HG03280 (cell line): ENCODE measurements around the gene FSTL4.

Source experiments
- ATAC-seq: cut with Tn5 transposase; IDR thresholded peaks from one replicate; pipeline ENCODE4 v1.9.1; 2021; ENCODE audit warnings: mild to moderate bottlenecking, moderate library complexity; ENCODE audit not compliant: unreplicated experiment

The FSTL4 gene

DNA sequence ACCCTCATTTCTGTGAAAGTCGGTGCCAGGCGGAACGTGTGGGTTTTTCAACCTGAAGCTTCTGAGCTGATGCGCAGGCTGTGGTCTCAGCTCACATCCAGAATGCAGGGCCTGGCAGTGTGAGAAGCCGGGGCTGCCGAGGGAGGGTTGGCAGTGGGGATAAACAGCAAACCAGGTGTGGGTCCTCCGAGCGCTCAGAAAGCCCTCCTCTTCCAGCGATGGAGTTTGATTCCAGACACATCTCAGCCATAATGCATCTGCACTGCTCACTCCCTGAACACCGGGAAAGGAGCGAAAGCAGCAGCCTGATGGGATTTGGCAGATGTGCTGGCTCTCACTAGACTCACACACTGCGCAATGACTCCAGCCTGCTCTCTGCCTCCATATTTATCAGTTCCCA is 280.4 kb downstream of the FSTL4 start:
- ATAC-seq, result no peak

DNA sequence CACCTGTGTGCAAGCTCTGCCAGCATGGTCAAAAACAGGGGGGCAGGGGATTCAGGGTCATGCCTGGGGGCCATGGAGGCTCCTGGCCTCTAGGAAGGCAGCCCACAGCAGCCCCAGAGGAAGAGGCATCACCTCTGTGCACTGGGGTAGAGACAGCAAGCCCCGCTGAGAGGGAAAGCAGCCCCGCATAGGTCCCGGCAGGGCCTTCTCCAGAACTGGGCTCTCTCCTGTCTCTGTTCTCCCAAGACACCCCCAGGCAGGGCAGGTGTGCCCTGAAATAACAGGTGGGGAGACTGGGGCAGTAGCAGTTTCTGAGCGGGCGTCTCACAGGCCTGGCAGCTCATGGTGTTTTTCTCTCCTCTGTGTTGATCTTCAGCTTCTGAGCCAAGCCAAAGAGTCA is 281.4 kb downstream of the FSTL4 start:
- no peak for ATAC-seq

DNA sequence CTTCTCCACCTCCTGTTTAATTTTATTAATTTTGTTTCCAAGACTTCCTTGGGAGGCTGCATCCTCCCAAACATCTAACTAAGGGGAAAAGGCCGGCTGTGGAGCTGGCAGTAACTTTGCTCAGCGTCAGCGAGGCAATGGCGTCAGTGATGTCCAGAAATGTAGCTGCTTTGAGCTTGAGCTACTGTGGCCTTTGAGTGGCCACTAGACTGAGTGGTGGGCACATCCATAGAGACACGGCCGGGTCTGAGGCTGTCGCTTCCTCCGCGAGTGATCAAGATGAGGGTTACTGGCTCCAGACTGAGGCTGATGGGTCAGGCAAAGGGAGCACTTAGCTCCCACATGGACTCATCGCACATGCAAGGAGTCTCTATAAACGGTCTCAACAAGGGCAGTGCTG is 283.5 kb downstream of the FSTL4 start:
- ATAC-seq, result no peak

DNA sequence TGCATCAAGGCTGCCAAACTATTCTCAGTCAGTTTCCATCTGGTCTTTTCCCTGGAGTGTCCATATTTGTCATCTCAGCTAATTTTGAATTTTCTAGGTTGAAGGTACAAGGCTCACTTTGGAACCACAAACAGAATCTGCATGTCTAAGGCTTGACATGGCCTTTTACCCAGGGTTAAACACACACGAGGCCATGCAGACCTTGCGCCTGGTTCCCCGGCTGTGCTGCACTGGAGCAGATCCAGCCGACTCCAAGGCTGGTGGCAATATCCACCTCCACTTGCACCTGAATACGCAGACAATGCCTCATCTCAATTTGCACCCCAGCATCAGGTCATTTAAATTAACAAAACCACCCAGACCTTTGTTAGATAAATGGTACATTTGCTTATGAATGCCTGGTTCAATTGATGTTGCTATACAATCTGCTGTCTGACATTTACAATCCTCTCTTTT is 284.4 kb downstream of the FSTL4 start:
- ATAC-seq, result no peak

DNA sequence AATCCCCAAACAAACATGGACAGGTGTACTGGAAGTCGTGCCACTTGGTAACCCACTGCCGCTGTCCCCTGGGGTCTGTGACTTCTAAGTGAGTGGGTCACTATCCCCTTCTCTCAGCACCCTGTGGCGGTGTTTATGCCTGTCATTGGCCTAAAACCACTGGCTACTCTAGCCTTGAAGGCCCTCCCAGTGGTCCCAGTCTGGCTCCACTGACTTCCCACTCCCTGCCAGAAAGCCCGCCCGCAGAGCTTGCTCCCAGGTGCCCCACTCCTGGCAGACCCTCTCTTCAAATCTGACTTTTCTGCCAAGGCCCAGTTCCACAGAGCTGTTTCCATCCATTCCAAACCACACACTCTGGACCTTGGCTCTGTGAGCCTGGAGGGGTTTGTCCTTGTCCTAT is 286.0 kb downstream of the FSTL4 start:
- ATAC-seq, result no peak

DNA sequence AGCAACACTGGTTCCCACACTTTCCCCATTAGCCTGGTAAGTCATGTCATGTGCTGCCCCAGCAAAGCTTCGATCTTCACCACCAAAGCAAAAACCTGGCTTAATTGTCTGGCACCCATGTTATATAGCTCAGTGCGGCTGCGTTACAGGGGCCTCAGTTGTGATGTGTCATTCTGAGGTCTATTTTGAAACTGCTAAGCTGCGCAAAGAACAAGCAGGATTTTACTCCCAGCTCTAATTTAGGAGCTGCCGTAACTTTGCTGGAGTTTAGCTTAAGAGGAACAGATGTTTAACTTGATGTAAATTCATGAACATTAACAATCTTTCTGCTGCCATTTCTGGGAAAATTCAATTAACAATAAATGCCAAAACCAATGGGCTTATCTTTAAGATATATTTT is 286.5 kb downstream of the FSTL4 start:
- no peak for ATAC-seq

DNA sequence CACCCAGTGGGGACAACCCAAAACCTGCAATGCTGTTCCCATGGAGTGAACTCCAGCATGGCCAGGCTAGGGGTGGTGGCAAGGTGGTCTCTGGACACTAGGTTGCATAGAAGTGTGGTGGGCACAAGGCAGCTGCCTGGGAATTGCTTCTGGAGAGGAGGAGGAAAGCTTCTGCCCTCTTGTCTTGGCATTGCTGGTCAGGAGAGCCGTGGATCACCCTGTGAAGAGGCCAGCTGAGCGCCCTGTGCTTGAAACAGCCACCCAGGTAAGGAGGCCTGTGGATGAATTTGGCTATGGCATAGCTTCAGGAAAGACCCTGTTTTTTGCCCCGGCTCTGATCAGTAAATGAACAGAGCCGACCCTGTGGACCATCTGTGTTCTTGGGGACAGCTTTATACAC is 287.4 kb downstream of the FSTL4 start:
- ATAC-seq, result no peak

DNA sequence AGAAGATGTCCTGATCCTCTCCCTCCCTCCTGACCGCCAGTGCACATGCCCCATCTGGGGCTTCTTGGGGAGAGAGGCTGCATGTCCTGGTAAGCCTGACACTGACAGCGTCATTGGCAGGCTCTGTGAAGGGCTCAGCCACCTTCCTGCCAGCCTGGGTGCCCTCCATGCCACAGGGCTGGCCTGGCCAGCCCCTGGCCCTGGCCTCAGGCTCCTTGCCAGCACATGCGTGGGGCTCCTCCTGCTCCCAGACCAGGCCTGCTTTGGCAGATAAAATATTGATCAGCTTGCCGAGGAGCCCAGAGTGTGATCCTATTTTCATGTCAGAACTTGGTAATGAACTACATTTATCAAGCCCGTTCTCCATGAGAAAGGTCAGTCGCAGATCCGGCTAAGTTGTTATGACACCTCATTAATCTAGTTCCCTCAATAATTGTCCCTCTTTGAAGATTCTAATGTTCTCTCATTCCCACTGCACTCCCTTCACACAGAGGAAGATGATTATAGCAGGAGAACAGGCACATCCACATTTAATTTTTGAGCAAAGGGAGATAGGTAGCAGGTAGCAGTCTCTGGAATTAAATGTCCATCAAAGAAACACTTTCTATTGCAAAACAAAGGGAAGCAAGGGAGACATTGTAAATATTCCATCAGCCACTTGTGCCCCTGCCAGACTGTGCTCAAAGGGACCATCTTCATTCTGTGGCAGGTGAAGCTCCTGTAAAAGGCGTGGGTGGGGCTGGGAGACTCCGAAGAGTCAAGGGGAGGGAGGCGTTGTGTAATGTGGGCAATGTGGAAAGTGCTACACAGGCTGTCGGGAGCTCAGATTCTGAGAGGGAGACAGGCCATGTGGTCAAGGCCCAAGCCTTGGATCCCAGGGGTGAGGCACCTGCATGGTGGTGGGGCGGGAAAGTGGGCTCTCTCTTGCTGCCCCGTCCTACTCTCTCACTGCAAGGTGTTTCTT is 288.6 kb downstream of the FSTL4 start:
- ATAC-seq, result no peak

DNA sequence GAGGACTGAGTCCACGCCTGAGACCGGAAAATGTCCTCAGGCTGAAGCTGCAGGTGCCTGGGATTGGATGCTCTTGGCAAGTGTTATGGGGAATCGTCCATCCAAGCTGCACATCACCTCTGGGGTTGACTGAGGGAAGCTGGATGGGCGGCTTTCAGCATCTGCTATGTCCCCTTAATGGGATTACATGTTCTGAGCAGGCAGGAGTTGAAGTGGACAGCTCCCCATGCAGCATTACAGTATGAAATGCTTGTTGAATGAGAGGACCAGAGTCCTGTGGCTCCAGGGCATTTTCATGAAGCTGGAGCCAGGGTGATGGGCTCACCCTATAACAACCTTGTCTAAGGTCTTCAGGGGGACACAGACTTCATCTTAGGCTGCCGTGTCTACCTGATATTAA is 289.6 kb downstream of the FSTL4 start:
- ATAC-seq, result no peak

DNA sequence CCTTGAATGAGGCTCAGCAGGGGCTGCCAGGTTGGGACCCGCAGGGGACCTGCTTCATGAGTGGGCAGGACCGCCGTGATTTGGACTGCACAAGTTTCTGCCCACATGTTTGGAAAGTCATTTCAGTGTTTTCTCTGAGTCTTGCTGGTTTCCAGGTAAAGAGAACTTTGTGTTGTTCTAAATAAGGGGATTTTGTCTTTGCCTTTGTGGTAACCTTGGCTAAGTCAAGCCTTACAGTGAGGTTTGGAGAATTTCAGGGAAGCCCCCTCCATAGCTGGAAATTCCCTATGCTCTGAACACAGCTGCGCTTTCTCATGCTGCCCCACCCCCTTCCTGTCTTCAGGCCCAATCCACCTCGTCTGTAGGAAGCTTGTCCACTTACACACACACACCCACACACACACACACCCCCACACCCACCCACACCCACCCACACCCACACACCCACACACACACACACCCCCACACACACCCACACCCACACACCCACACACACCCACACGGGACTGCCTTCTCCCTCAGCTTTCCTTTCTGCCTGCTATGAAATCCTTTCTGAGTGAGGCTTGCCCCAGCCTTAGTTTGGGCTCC is 290.4 kb downstream of the FSTL4 start:
- no peak for ATAC-seq

DNA sequence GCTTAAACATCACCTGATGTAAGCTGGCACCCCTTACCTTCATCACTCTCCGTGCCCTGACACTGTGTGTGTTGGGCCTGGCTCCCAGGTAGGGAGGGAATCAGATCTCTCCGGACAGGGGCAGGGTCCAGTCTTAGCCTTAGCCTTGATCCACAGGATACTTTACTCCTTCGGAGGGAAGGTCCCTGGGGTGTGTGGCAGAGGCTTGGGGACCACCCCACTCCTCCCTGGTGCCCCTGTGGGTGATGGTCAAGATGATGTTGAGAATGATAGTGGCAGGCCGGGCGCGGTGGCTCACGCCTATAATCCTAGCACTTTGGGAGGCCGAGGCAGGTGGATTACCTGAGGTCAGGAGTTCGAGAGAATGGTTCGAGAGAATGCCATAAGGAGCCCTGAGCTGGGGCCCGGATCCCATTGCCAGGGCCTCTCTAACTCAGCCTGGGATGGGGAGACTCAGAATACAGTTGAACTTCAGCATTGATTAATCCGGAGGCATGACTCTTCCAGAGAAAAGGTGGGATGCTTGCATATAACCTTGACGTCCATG is 291.0 kb downstream of the FSTL4 start:
- ATAC-seq, result no peak

DNA sequence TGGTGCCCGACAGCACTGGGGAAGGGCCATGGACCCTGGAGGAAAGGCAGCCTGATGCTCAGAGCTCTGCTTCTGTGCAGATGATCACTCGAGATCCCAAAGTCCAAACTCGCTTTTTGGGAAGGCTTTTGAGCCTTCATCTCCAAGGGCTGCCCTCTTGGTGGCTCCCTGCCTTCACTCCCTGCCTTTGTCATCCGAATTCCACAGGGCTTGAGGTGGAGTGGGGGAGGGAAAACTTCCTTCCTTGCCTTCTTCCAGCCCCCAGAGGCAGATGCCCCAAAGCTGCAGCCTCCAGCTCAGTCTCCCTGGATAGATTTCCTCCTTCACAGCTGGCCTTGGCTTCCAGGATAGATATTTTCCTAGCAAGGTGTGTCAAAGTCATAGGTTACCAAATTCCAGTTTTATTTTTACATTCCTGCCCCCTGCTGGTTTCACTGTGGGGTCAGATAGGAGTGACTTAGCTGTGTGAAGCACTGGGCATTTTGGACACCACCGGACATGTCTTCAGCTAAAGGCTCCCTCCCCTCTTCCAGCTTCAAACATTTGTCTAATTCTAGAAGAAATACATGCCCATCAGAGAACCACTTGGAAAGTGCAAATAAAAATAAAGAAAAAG is 292.3 kb downstream of the FSTL4 start:
- ATAC-seq, result no peak

DNA sequence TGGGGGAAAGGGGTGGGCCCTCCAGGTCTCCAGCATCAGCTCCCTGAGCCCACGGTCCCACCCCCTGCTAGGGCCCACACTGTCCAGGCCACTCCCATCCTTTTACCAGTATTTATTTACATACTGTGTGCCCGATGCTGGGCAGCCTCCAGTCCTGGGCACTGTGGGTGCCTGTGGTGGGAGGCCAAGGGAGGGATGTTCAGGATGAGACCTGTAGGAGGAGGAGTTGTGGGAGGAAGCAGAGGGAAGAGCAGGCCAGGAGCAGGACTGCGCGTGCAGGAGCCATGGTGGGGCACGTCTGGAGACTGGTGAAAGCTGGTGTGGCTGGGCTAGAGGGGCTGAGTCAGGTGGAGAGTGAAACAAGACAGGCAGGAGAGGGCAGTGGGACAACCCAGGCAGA is 293.1 kb downstream of the FSTL4 start:
- no peak for ATAC-seq

DNA sequence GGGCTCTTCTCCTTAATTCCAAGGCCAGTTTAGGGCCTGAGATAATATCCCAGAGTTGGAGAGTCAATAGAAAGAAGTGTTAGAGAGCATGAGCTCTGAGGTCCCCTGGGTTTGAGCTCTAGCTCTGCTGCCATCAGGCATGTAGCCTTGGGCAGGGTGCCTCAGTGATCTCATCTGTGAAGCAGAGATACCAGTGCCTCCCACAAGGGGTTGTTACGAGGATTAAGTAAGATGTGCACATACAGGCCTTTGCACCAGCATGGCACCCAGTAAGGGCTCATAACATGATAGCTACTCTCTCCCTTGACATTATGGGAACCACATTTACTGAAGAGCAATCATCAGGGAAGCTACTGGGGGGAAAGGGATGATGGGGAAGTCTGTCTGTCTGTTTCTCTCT is 294.8 kb downstream of the FSTL4 start:
- ATAC-seq, result no peak

DNA sequence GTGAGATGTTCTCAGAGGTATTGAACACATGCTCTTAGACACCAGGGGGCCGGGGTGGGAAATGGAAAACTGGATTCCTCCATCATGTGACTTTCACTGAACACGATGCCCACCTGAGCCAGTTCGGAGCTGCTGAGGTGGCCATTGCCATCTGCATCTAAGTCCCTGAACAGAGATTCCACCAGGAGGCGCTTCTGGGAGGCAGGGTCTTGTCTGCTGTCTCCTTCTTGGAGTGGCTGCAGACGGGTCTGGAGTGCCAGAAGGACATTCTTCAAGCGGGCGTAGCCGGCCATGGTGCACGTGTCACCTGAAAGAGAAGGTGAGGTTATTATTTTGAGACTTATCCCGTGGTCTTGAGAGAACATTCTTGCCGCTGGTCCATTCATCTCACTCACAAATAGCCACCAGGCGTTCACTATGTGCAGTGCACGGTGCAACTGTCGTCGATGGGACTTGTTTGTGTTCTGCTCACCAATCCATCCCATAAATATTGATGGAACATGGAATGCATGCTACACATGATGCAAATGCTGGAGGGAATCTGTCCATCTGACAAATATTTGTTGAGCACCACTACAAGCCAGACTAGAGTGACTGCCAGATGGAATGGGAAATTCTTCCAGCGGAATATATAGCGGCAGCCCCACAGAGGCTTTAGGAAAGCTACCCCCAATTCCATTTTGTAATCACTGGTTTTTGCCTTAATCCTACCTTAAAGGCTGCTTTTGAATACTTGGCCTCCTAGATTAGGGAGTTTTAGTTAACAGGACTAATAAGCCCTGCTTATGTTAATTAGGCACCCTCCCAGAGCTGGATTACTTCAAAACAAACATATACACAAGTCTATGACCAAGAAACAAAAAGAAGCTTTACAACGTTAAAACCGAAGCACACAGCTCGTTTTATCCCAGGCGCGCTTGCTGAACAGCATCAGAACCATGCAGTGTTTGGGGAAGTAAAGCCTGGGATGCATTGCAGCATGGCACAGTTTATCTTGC is 295.7 kb downstream of the FSTL4 start:
- ATAC-seq, result no peak

DNA sequence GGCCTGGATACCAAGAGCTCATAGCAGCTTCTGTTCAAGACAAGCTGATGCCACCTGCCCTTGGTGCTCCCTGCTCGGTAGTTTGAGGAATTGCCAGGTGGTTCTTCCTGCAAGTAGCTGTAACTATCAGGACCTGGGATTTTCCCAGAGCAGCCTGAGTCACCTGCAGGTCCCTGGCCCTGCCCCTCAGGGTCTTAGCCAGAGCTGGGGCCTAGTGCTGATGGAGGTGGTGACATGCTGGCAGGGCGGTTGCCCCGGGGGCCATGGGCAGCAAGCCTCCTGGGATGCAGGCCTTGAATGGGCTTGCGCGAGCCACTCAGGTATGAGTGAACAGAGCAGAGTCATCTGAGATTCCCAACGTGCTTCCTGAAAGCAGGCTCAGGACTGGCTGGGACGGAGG is 298.3 kb downstream of the FSTL4 start:
- ATAC-seq, result no peak

DNA sequence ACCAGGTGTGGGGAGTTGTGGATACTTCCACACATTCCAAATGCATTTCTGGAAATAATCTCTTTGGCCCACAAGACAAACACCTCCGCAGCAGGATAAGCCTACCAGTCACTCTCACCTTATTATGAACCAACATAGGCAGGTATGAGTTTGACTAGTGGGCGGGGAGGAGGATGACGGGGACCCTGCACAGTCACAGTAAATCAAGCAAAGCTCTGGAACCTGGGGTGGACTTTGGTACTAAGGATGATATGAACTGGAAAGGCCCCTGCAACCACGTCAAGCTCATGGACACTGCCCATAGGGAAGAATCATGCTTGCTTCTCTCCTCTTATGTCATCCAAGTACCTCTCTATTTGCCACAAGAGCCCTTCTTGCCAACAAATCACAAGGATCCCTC is 301.2 kb downstream of the FSTL4 start:
- ATAC-seq, result no peak

DNA sequence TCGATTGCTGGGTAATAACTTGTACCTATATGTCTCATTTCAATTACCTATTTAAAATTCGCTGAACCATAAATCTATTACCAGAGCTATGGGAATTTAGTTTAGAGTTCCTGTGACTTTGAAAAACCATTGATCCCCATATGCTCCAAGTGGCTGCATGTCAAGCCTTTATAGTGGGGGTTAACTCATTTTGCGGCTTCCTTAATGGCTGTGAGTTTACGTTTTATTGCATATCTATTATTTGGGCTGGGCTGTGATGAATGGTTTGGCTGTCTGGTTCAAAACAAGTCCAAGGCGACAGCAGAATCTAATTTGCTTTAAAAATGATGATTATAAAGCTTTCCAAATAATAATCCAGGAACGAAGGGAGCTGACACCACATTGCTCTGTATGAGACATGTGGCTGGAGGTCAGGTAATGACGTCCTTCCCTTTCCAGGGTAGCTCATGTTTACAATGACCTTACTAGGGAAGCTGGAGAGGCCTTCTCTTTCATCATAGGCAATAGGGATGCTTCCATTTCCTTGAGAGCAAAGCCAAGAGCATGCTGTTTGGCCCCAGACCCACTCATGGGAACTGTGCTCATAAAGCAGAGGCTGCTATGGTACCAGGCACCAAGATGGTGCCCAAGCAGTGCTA is 302.2 kb downstream of the FSTL4 start:
- no peak for ATAC-seq

DNA sequence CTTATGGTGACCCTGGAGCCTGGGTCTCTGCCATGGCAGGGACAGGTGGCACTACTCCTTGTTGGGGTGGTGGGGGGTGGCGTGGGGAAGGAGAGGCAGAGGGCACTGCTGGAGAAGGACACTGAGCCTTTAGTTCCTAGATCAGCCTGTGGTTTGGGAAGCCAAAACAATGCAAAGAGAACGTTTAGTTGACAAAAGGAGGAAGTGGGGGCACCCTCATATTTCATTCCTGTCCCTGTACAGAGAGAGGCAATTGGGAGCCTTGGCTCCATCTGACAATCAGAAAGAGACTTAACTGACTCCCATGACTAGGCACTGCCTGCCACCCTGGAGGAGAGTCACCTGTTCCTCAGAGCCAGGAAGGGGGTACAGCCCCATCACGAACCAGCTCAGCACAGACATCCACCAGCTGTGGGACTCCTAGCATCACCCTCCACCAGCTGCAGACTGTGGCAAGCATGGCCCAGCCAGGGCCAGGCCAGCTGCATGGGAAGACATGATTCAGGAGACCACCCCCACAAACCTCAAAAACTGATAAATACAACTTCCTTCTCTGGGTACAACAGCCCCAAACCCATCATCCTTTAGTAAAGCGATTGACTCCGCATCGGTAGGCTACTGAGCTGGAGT is 303.1 kb downstream of the FSTL4 start:
- ATAC-seq, result no peak

DNA sequence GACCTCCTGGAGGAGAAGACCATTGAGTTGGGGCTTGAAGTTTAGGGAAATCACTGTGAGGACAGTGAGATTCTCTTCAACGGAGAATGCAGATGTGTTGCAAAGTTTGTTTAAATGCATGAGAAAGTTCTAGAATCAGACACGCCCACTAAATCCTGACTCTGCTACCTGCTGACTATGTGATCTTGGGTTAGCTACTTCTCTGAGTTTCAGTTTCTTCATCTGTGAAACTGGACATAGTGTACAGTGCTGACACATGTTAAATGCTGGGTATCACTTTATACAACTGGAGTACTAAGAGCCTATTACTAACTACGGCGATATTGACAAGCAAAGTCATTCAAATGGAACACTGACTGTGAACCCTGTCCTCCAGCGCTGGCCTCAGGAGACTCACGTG is 305.1 kb downstream of the FSTL4 start:
- ATAC-seq, result no peak
